Measurements from ENCODE around the gene CPNE2.

DNA sequence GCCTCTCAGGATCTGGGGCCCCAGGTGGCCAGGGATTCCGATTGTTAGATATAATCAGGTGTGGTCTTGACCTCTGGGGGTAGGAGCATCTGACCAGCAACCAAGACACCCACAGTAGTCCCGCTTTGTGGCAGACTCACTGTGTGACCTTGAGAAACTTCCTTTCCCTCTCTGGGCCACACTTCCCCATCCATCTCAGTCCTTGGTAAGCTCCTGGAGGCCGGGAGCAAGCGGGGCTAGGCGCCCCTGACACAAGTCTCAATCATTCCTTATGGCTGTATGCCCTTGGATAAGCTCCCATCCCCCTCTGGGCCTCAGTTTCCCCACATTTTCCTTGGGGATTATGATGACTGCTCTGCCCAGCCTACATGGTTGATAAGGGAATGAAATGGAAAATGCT is 21.3 kb downstream of the CPNE2 start:
- TF ChIP-seq, protein P1, sequence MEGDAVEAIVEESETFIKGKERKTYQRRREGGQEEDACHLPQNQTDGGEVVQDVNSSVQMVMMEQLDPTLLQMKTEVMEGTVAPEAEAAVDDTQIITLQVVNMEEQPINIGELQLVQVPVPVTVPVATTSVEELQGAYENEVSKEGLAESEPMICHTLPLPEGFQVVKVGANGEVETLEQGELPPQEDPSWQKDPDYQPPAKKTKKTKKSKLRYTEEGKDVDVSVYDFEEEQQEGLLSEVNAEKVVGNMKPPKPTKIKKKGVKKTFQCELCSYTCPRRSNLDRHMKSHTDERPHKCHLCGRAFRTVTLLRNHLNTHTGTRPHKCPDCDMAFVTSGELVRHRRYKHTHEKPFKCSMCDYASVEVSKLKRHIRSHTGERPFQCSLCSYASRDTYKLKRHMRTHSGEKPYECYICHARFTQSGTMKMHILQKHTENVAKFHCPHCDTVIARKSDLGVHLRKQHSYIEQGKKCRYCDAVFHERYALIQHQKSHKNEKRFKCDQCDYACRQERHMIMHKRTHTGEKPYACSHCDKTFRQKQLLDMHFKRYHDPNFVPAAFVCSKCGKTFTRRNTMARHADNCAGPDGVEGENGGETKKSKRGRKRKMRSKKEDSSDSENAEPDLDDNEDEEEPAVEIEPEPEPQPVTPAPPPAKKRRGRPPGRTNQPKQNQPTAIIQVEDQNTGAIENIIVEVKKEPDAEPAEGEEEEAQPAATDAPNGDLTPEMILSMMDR (IDR thresholded peaks at IDR 0.05) = no peak
- TF ChIP-seq POLR2A (IDR thresholded peaks at IDR 0.05) = no peak

Measured in uterus (tissue), 2 donors.